NB4 (cell line): ENCODE data around the gene STIM2.

Source experiments
- CTCF ChIP-seq: IDR thresholded peaks from one replicate; pipeline ENCODE4 v1.5.1; 2012; ENCODE audit warnings: low read depth, low read length
- MAX ChIP-seq: IDR thresholded peaks from 2 replicates; pipeline ENCODE4 v1.6.1; 2011; ENCODE audit warnings: low read depth, low read length
- POLR2A ChIP-seq: IDR thresholded peaks from 2 replicates; pipeline ENCODE4 v1.6.1; 2011; ENCODE audit warnings: mild to moderate bottlenecking; ENCODE audit not compliant: insufficient read length; ENCODE audit errors: extremely low read depth

GRCh38 chr4:26911254-26911653, 50.6 kb downstream of the STIM2 start:
- TF ChIP-seq MAX (no peak), CTCF (no peak), POLR2A (no peak)
